WERI-Rb-1 (cell line): ENCODE data around the gene SIDT2.

Source experiments
- DNase-seq: peaks from one replicate; pipeline ENCODE4 v3.0.0-alpha.2; 2020
- H3K27ac ChIP-seq: fragments of 250-450 bp; sonication (Bioruptor Pico); 2 replicates; pipeline ENCODE4 v1.5.1; 2020; ENCODE audit warnings: mild to moderate bottlenecking, moderate library complexity
- H3K27me3 ChIP-seq: fragments of 250-450 bp; sonication (Bioruptor Pico); 2 replicates; pipeline ENCODE4 v1.5.1; 2021; ENCODE audit warnings: mild to moderate bottlenecking, low read depth, moderate library complexity; ENCODE audit not compliant: insufficient read depth, severe bottlenecking
- H3K36me3 ChIP-seq: fragments of 250-450 bp; sonication (Bioruptor Pico); 2 replicates; pipeline ENCODE4 v1.5.1; 2020; ENCODE audit warnings: mild to moderate bottlenecking, moderate library complexity
- H3K4me3 ChIP-seq: 2 replicates; pipeline ENCODE4 v1.5.1; 2011; ENCODE audit warnings: low read depth, mild to moderate bottlenecking, control low read depth, low read length
- H3K9me3 ChIP-seq: fragments of 250-450 bp; sonication (Bioruptor Pico); 2 replicates; pipeline ENCODE4 v1.5.1; 2021; ENCODE audit warnings: mild to moderate bottlenecking, moderate library complexity; ENCODE audit not compliant: severe bottlenecking
- TF ChIP-seq, protein P1 (sequence below): IDR thresholded peaks from 2 replicates; pipeline ENCODE4 v1.5.1; 2011; ENCODE audit warnings: low read depth, mild to moderate bottlenecking, control low read depth, inconsistent platforms, low read length

Gene SIDT2

DNA sequence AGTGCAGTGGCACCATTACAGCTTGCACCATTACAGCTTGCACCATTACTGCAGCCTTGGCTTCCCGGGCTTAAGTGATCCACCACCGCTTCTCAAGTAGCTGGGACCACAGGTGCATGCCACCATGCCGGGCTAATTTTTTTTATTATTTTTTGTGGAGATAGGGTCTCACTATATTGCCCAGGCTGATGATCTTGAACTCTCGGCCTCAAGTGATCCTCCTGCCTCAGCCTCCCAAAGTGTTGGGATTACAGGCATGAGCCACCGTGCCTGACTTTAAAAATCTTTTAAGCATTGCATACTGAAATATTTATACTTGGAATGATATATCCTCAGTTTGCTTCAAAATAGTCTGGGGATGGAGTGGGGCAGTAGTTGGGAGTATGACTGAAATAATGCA, 24.1 kb upstream of the SIDT2 start:
- Histone ChIP-seq H3K9me3 (no peaks in the 10 kb centered on the region), H3K4me3 (no peak overlapping the region), H3K27me3 (no peaks in the 10 kb centered on the region), H3K27ac (no peak overlapping the region), H3K36me3 (peaks cover 48% of the 10 kb centered on the region)
- TF ChIP-seq, protein P1, sequence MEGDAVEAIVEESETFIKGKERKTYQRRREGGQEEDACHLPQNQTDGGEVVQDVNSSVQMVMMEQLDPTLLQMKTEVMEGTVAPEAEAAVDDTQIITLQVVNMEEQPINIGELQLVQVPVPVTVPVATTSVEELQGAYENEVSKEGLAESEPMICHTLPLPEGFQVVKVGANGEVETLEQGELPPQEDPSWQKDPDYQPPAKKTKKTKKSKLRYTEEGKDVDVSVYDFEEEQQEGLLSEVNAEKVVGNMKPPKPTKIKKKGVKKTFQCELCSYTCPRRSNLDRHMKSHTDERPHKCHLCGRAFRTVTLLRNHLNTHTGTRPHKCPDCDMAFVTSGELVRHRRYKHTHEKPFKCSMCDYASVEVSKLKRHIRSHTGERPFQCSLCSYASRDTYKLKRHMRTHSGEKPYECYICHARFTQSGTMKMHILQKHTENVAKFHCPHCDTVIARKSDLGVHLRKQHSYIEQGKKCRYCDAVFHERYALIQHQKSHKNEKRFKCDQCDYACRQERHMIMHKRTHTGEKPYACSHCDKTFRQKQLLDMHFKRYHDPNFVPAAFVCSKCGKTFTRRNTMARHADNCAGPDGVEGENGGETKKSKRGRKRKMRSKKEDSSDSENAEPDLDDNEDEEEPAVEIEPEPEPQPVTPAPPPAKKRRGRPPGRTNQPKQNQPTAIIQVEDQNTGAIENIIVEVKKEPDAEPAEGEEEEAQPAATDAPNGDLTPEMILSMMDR = no peak
- DNase-seq = no peak

DNA sequence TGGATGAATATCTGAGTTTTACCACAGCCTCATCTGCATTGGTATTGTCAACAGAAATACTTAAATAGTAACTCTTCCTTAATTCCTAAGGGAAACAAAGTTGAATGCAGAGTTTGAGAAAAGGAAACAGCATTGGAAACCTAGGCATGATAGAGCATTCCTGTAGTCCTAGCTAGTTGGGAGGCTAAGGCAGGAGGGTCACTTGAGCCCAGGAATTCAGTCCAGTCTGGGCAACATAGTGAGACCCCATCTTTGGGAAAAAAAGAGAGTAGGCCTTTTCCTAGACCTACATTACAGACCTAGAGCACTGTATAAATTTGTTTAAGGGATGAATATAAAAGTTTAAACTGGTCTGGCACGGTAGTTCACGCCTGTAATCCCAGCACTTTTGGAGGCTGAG, 21.0 kb upstream of the SIDT2 start:
- H3K27ac ChIP-seq = no peak overlapping the region
- no peak for DNase-seq
- no peaks in the 10 kb centered on the region for H3K27me3 ChIP-seq
- H3K4me3 ChIP-seq = no peak overlapping the region
- peaks cover 71% of the 10 kb centered on the region for H3K36me3 ChIP-seq
- no peaks in the 10 kb centered on the region for H3K9me3 ChIP-seq
- TF ChIP-seq, protein P1 = no peak

DNA sequence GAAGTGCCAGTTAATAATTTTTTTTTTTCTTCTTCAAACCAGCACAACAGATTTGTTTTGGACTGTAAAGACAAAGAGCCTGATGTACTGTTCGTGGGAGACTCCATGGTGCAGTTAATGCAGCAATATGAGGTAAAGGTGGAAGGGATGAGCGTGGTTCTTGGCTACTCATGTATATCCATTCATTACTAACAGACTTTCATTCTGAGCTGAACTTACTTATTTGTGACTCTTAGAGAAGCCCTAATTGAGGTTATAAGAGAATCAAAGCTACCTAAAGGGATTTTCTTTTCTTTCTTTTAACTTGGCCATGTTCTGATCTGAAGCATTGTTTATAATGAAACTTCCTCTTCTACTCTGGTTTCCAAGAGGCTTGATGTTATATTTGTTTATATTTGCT, 18.7 kb upstream of the SIDT2 start:
- Histone ChIP-seq H3K4me3 (no peak overlapping the region), H3K27ac (no peak overlapping the region), H3K36me3 (peaks cover 69% of the 10 kb centered on the region), H3K27me3 (no peaks in the 10 kb centered on the region), H3K9me3 (no peaks in the 10 kb centered on the region)
- DNase-seq = no peak
- TF ChIP-seq, protein P1 = no peak

GRCh38 chr11:117160826-117161225, 17.7 kb upstream of the SIDT2 start:
- TF ChIP-seq, protein P1 = no peak
- Histone ChIP-seq H3K27me3 (no peaks in the 10 kb centered on the region), H3K27ac (no peak overlapping the region), H3K36me3 (peaks cover 67% of the 10 kb centered on the region), H3K9me3 (no peaks in the 10 kb centered on the region), H3K4me3 (no peak overlapping the region)
- no peak for DNase-seq

GRCh38 chr11:117166491-117166890, 12.1 kb upstream of the SIDT2 start:
- no peak overlapping the region for H3K4me3 ChIP-seq
- H3K9me3 ChIP-seq = no peaks in the 10 kb centered on the region
- no peaks in the 10 kb centered on the region for H3K27me3 ChIP-seq
- no peak overlapping the region for H3K27ac ChIP-seq
- TF ChIP-seq, protein P1 = no peak
- peaks cover 69% of the 10 kb centered on the region for H3K36me3 ChIP-seq
- DNase-seq = no peak

GRCh38 chr11:117169736-117170135, 8.8 kb upstream of the SIDT2 start:
- no peak overlapping the region for H3K4me3 ChIP-seq
- peaks cover 46% of the 10 kb centered on the region for H3K36me3 ChIP-seq
- no peaks in the 10 kb centered on the region for H3K9me3 ChIP-seq
- no peaks in the 10 kb centered on the region for H3K27me3 ChIP-seq
- TF ChIP-seq, protein P1 = no peak
- no peak for DNase-seq
- H3K27ac ChIP-seq = no peak overlapping the region
